HG03108 (cell line): Measurements from ENCODE around the gene MYO18A.
"Not testable (repeated sequence)": the region's sequence is repeated elsewhere in the genome, so short reads cannot be mapped to it uniquely, and the experiment has no call there.

Experiments used
- ATAC-seq: cut with Tn5 transposase; IDR thresholded peaks from one replicate; pipeline ENCODE4 v1.9.1; 2021; ENCODE audit warnings: moderate library complexity; ENCODE audit not compliant: unreplicated experiment

Gene MYO18A

GRCh38 chr17:29148790-29149430 lies 31.3 kb downstream of the MYO18A start:
- peak; percentile 73 for ATAC-seq

- no peak for ATAC-seq
These were observed 31.9 kb downstream of the MYO18A start for GRCh38 chr17:29148257-29148789.

GRCh38 chr17:29147682-29148081 lies 32.5 kb downstream of the MYO18A start:
- ATAC-seq, result no peak

- not testable (repeated sequence) for ATAC-seq
These were observed 33.0 kb downstream of the MYO18A start for GRCh38 chr17:29147228-29147627.

GRCh38 chr17:29146369-29146972 lies 33.7 kb downstream of the MYO18A start:
- no peak for ATAC-seq

- peak; percentile 32 for ATAC-seq
These were observed 34.7 kb downstream of the MYO18A start for GRCh38 chr17:29145289-29146073.

- ATAC-seq, result no peak
These were observed 36.3 kb downstream of the MYO18A start for GRCh38 chr17:29143894-29144293.

- ATAC-seq, result no peak
These were observed 38.7 kb downstream of the MYO18A start for GRCh38 chr17:29141514-29141876.

- ATAC-seq, result no peak
These were observed 39.3 kb downstream of the MYO18A start for GRCh38 chr17:29140631-29141513.

- ATAC-seq, result peak; percentile 45
These were observed 40.1 kb downstream of the MYO18A start for GRCh38 chr17:29140051-29140621.

- peak; percentile 34 for ATAC-seq
These were observed 41.1 kb downstream of the MYO18A start for GRCh38 chr17:29138971-29139691.

GRCh38 chr17:29138184-29138955 lies 41.8 kb downstream of the MYO18A start:
- peak; percentile 31 for ATAC-seq

GRCh38 chr17:29136998-29137730 lies 43.0 kb downstream of the MYO18A start:
- ATAC-seq, result no peak

- no peak for ATAC-seq
These were observed 44.7 kb downstream of the MYO18A start for GRCh38 chr17:29135464-29135863.

- ATAC-seq, result no peak
These were observed 47.0 kb downstream of the MYO18A start for GRCh38 chr17:29133121-29133713.

GRCh38 chr17:29131814-29132682 lies 48.1 kb downstream of the MYO18A start:
- ATAC-seq, result no peak

GRCh38 chr17:29129731-29130130 lies 50.5 kb downstream of the MYO18A start:
- ATAC-seq, result no peak
